Measurements from ENCODE around the gene KIAA0753.

The KIAA0753 gene

GRCh38 chr17:6654841-6655731 is 14.6 kb upstream of the KIAA0753 start:
- TF ChIP-seq EZH2phosphoT487 (IDR thresholded peaks at IDR 0.05; ENCODE audit: borderline replicate concordance, low read length) (no peak), CTCF (IDR thresholded peaks at IDR 0.05; ENCODE audit: low read depth, low read length, poor library complexity, severe bottlenecking) (no peak)
- Histone ChIP-seq H3K4me3 (ENCODE audit: low read length) (peak overlapping the region; percentile 79), H3K9me3 (ENCODE audit: control insufficient read depth, insufficient read depth, low read length) (no peaks in the 10 kb centered on the region), H3K4me2 (ENCODE audit: low read length) (peak overlapping the region; percentile 99), H3K9me2 (replicated peaks; ENCODE audit: control insufficient read depth, low read length) (no peaks in the 10 kb centered on the region), H3K27ac (ENCODE audit: low read depth, low read length) (no peak overlapping the region), H3K27me3 (ENCODE audit: control insufficient read depth, low read length) (peaks cover 5% of the 10 kb centered on the region; the same call in 1 of the 2 replicates), H3K36me3 (ENCODE audit: control insufficient read depth, low read length) (peaks cover 7% of the 10 kb centered on the region), H3K79me2 (ENCODE audit: control insufficient read depth, low read length) (peaks cover 27% of the 10 kb centered on the region), H3K4me1 (ENCODE audit: control insufficient read depth, low read length) (peaks cover 60% of the 10 kb centered on the region), H4K20me1 (ENCODE audit: control insufficient read depth, insufficient read depth, low read depth, low read length) (peaks cover under 1% of the 10 kb centered on the region; the same call in 1 of the 2 replicates), H3F3A (ENCODE audit: control insufficient read depth, insufficient read depth) (peaks cover 17% of the 10 kb centered on the region)

GRCh38 chr17:6651919-6652452 is 11.5 kb upstream of the KIAA0753 start:
- H3K4me3 ChIP-seq (ENCODE audit: low read length), result peak overlapping the region; percentile 100
- H4K20me1 ChIP-seq (ENCODE audit: control insufficient read depth, insufficient read depth, low read depth, low read length), result peaks cover 7% of the 10 kb centered on the region; the same call in 1 of the 2 replicates
- H3F3A ChIP-seq (ENCODE audit: control insufficient read depth, insufficient read depth), result peaks cover 17% of the 10 kb centered on the region
- H3K9me3 ChIP-seq (ENCODE audit: control insufficient read depth, insufficient read depth, low read length), result no peaks in the 10 kb centered on the region
- peaks cover 5% of the 10 kb centered on the region; the same call in 1 of the 2 replicates for H3K27me3 ChIP-seq (ENCODE audit: control insufficient read depth, low read length)
- H3K4me2 ChIP-seq (ENCODE audit: low read length), result peak overlapping the region; percentile 99
- H3K27ac ChIP-seq (ENCODE audit: low read depth, low read length), result no peak overlapping the region
- peaks cover 50% of the 10 kb centered on the region for H3K79me2 ChIP-seq (ENCODE audit: control insufficient read depth, low read length)
- peaks cover 38% of the 10 kb centered on the region for H3K36me3 ChIP-seq (ENCODE audit: control insufficient read depth, low read length)
- no peak for TF ChIP-seq CTCF (IDR thresholded peaks at IDR 0.05; ENCODE audit: low read depth, low read length, poor library complexity, severe bottlenecking)
- TF ChIP-seq EZH2phosphoT487 (IDR thresholded peaks at IDR 0.05; ENCODE audit: borderline replicate concordance, low read length), result no peak
- H3K9me2 ChIP-seq (replicated peaks; ENCODE audit: control insufficient read depth, low read length), result no peaks in the 10 kb centered on the region
- peaks cover 67% of the 10 kb centered on the region for H3K4me1 ChIP-seq (ENCODE audit: control insufficient read depth, low read length)

- Histone ChIP-seq H3F3A (ENCODE audit: control insufficient read depth, insufficient read depth) (peaks cover 17% of the 10 kb centered on the region), H3K36me3 (ENCODE audit: control insufficient read depth, low read length) (peaks cover 43% of the 10 kb centered on the region), H3K4me1 (ENCODE audit: control insufficient read depth, low read length) (peaks cover 67% of the 10 kb centered on the region), H3K4me2 (ENCODE audit: low read length) (peak within 1 kb of the TSS; percentile 99), H3K79me2 (ENCODE audit: control insufficient read depth, low read length) (peaks cover 56% of the 10 kb centered on the region), H4K20me1 (ENCODE audit: control insufficient read depth, insufficient read depth, low read depth, low read length) (peaks cover 7% of the 10 kb centered on the region; the same call in 1 of the 2 replicates), H3K9me2 (replicated peaks; ENCODE audit: control insufficient read depth, low read length) (no peaks in the 10 kb centered on the region), H3K9me3 (ENCODE audit: control insufficient read depth, insufficient read depth, low read length) (no peaks in the 10 kb centered on the region), H3K27ac (ENCODE audit: low read depth, low read length) (peak within 1 kb of the TSS; percentile 95), H3K4me3 (ENCODE audit: low read length) (peak within 1 kb of the TSS; percentile 100), H3K27me3 (ENCODE audit: control insufficient read depth, low read length) (peaks cover 5% of the 10 kb centered on the region; the same call in 1 of the 2 replicates)
- no peak for TF ChIP-seq EZH2phosphoT487 (IDR thresholded peaks at IDR 0.05; ENCODE audit: borderline replicate concordance, low read length)
- no peak for TF ChIP-seq CTCF (IDR thresholded peaks at IDR 0.05; ENCODE audit: low read depth, low read length, poor library complexity, severe bottlenecking)
These were observed 10.9 kb upstream of the KIAA0753 start, which contains the start of the genes C17orf100 and MED31 for GRCh38 chr17:6651354-6651918. C17orf100 (plus strand) TSS chr17:6651762; CDS start chr17:6651914, 152 bp downstream. MED31 (minus strand) TSS chr17:6651605; CDS start chr17:6651528, 77 bp downstream.
